Fibroblast of skin of abdomen (primary cell): Measurements from ENCODE around the gene PHACTR1.

ENCODE experiments used
- DNase-seq: peaks from one replicate; pipeline ENCODE4 v3.0.0-alpha.2; 2013

Gene PHACTR1

DNA sequence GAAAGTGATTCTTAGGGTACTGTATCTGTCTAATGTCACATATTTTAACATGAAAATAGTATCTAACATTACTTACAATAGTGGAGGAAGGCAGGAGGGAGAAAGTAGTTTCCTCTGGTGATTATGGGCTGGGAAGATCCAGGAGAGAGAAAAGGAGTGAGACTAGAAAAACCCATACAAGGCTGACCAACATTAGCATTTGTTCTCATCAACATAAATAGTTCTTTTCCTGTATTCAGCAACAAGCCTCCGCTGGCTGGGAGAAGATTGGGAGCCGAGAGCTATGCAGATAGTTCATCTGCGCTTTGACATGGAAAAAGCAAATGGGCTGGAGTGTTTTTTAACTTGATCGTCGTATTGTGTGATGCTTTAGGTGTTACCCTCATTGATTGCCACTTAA, 239.4 kb downstream of the PHACTR1 start:
- DNase-seq = no peak

DNA sequence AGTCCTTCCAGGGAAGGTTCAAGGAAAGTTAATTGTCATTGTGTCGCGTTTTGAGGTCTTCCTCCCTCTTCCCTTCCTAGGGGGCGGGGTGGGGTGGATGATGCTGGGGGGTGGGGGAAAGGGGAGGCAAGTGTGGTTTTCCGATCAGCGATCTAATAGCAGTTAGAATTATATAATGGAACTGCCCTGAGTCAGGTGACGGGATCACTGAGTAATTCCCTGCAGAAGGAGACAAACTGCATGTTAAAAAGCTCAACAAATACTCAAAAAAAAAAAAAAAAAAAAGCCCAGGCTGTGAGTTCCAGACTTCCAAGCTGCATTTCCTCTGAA, 240.4 kb downstream of the PHACTR1 start:
- DNase-seq = no peak

DNA sequence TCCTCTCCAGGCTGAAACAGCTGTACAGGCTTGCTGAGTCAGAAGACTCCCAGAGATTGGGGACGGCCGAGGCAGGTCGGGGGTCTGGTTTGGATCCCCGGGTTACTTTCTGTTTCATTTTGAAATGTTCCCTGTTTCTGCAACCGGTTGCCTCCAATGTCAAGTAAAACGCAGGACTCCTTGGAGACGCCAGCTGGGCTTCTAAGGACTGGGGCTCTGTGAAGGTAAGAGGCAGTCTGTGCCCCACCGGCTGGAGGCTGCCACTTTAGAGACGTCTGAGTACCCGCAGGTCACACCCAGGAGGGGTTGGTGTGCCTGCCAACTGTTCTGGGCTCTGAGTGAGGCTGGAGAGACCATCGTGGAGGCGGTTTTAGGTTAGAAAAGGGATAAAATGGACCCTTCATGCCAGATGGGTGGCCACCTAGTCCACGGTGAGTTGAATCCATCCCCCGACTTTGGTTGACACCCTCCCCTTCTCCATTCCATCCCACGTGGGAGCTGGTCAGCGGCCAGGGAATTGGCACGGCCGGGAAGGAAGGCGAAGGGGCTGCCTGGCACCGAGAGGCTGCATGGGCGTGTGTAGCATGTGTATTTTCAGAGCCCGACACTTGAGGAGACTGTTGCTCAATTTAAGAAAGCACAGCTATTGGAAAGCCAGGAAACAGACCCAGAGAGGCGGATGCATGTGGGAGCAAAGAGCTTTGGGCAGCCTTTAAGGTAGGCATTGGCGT, 240.9 kb downstream of the PHACTR1 start:
- DNase-seq = peak; percentile 74

DNA sequence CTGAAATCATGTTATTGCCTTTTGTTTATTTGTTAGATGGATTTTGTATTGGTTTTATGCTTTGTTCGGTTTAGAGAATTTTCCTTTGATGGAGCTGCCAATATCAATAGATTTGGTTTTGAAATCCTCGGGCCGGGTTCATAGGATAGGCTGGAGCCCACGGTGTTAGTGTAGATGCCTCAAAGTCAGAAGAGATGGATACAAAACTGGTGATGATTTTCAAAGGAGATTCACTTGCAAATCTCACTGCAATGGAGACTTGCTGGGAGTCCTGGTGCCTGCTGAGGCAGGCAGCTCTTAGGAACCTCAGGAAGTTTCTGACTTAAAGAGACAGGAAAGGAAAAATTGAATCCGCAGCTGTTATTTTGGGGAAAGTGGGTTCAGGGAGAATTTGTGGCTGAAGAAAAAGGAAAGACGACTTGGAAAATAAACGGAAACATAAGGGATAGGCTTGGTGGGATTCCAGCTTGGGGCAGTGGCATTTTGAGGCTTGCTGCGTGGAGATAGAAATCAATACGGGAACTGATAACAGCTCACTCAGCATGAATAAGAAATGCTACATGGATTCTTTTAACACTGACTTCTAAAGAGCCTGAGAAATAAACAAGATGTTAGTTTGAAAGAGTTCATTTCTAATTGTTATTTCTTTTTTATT, 241.6 kb downstream of the PHACTR1 start:
- DNase-seq = no peak

DNA sequence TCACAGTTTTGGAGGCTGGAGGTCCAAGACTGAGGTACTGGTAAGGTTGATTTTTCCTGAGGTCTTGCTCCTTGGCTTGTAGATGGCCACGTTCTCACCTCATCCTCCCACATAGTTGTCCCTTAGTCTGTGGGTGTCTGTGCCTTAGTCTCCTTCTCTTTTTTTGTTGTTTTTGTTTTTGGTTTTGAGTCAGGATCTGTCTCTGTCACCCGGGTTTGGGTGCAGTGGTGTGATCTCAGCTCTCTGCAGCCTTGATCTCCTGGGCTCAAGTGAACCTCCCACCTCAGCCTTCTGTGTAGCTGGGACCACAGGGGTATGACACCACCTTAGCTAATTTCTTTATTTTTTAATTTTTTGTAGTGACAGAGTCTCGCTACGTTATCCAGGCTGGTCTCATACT, 245.2 kb downstream of the PHACTR1 start:
- no peak for DNase-seq

DNA sequence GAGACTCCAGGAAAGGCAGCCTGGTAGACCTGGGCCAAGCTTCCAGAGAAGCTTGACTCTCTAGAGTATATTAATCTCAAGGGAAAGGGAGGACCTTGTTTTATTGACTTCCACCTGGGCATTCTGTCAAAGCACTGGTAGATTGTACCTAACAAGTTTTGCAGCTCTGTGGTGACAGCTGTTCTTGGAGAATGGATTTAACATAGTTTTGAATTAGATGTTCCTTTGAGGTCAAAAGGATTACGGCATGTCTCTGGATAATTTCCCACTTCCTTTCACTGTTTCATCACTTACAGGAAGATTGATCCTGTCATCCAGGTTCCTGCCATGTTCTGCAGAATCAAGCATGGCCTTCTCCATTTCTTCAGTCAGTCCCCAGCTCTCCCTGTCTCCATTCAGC, 246.0 kb downstream of the PHACTR1 start:
- peak; percentile 33 for DNase-seq

DNA sequence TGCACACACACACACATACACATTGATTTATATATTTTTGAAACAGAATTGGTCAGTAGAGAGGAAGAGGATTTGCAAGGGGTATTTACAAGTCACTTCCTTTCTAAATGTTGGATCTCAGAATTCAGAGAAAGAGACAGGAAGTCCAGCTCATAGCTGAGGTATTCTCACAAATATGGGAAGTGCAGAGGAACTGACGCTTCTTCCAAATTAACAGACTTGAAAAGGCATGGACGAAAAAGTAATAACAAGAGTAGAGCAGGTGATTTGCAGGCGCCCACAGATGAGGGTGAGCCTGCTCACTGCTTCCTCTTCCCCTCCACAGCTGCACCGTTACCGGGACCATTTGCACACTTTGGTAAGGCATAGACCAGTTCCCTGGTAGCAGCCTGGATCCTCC, 246.4 kb downstream of the PHACTR1 start:
- DNase-seq = peak; percentile 39

DNA sequence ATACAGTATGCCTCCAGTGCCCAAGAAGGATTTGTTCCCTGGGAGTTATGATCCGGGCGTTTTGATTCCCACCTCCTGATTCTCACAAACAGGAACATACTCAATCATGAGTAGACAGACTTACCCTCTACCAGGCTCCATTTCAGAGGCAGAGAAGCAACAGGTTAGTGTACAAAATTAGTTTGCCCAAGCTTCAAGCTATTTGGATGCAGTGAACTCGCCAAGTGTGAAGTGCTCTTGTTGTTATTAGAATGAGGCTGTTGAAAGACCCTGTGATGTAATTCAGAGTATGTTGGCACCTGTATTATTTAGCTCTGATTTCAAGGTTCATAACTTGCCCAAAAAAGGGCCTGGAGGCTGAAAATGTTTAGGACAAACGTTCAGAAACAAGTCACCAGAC, 247.0 kb downstream of the PHACTR1 start:
- no peak for DNase-seq

DNA sequence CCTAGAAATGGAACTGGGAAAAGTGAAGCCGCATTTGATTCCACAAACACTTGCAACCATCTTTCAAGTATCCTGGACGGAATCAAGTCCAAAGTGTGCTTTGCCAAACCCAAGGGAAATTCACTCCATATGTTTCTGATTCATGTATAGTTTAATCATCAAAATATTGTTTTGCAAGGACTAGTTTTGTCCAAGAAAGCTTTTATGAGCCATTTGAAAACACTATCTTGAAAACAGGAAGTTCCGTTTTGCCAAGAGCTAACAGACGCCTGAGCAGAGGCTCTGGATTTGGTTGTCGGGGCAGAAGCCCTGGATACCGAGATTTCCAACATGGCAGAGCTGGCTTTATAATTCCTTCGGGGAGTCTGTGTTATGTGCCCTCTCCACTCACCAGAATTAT, 251.1 kb downstream of the PHACTR1 start:
- DNase-seq = peak; percentile 59

DNA sequence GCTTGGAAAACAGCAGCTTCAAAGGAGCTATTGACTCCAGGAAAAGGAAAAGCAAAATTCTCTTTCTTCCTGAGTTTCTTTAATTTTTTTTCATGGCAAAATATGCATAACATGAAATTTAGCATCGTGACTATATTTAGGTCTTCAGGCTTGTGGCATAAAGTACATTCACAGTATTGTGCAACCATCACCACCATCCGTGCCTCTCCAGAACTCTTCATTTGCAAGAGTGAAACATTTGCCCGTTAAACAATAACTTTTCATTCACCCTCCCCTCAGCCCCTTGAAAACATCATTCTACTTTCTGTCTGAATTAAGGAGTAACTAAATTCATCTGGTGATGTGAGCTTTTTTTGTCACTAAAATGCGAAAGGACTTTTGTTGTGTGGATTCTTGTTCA, 251.7 kb downstream of the PHACTR1 start:
- DNase-seq = no peak

DNA sequence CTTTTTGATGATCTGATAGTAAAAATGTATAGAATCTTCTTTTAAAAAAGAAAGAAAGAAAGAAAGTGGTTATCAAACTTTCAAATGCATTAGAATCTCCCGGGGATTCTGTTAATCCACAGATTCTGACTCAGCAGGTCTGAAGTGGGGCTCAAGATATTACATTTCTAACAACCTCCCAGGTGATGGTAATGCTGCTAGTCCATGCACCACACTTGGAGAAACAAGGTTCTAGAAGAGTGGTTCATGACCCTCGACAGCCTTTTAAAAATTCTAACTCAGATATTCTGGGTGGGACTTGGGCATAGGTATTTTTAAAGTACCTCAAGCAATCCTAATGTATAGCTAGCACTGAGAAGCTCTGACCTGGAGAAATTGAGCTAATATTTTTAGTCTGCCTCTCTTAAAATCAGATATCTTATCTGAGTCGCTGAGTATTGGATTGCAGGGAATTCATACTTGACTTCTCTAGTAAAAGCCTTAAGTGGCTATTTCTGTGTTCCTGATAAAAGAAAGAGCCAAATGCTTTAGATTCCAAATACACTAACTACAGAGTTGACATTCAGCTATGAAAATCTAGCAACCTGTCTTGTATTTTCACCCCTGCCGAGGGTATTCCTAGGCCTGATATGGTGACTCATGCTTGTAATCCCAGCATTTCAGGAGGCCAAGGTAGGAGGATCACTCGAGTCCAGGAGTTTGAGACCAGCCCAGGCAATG, 252.4 kb downstream of the PHACTR1 start:
- DNase-seq = no peak

DNA sequence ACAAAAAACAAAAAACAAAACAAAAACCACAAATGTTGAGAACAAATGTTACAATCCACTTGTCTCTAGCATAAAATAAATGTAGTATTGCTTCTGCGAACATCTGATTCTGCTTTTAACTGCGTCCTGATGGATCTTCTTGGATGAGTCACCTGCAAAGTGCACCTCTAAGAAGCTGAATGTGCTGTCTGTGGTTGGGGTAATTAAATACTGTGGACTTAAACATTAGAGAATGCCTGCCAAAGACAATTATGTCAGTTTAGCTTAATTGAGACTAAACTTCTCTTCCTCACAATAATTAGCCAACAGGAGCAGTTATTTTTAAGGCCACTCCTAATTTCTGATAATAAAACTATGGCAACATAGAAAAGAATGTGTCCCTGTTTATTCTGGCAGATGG, 253.4 kb downstream of the PHACTR1 start:
- DNase-seq = peak; percentile 41

DNA sequence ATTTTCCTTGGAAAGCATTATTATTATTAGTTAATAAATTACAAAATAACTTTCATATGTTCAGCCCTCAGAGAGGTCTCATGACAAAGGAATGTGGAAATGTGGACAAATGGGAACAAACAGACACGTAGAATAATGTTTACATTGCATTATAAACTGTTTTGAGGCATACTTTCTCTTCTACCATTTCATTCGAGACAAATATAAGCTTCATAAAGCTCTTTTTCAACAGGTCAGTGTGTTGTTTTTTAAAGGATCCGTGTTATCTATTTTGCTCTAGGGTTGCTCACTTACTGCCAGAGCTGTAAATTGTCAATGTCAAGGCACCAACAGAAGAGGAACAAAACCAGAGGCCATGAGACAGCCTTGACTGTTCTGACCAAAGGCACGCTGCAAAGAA, 256.8 kb downstream of the PHACTR1 start:
- DNase-seq = no peak

DNA sequence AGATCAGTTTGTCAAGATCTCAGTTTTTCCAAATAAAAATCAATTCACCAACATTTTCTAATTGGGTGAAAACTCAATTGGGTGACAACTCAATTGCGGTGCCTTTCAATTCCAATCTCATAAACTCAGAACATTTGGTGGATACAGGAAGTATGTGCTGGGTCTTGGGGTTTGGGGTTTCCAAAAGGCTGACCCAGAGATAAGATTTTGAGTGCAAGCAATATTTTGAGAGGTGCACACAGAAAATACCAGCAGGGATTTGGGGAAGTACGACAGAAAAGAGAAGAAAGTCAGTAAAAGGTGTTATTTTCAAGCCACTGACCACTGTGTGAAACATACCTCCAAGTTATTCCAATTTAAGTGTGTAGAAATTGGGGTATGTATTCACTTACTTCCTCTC, 258.0 kb downstream of the PHACTR1 start:
- no peak for DNase-seq

DNA sequence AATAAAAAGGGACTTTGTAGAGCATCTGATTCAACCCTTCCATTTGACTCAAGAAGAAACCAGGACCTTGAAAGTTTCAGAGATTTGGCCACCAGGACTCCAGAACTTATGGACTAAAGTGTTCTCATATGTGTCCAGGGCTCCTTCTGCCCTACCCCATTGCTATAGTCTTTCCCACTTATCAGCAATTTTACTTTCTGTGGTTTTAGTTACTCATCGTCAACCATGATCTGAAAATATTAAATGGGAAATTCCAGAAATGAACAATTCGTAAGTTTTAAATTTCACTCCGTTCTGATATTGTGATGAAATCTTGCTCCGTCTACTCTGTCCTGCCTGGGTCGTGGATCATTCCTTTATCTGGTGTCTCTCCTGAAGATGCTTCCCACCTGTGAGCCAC, 259.8 kb downstream of the PHACTR1 start:
- DNase-seq = no peak

DNA sequence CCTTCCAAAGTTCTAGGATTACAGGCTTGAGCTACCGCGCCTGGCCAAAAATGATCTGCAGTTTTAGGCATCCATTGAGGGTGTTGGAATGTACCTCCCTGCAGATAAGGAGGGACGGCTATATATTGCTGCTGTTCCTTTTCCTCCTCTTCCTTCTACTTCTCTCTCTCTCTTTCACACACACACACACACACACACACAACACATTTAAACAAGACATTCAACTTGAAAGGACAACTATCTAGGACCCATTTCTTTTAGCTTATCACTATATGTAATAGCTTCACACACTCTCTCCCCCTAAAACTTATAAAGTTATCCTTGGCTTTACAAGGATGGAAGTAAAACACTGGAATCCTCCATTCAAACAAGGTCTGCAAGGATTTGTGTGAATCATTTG, 260.6 kb downstream of the PHACTR1 start:
- no peak for DNase-seq

DNA sequence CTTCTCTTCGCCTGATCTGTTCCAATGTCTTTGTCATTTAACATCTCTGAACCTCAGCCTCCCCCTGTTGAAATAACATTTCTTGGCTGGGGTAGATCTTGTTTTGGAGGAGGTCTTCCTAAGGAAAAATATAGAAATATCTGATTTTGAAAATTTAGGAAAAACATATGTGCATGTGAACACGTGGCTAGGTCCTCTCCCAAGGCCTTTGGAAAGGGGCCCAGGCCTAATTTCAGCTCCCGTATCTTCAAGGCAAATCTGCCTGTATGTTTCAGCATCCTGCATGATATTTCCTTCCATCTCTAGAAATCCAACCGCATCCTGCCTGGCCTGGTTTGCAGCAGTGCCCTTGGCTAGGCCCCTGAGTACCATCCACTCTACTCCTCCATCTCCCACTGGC, 261.2 kb downstream of the PHACTR1 start:
- no peak for DNase-seq

DNA sequence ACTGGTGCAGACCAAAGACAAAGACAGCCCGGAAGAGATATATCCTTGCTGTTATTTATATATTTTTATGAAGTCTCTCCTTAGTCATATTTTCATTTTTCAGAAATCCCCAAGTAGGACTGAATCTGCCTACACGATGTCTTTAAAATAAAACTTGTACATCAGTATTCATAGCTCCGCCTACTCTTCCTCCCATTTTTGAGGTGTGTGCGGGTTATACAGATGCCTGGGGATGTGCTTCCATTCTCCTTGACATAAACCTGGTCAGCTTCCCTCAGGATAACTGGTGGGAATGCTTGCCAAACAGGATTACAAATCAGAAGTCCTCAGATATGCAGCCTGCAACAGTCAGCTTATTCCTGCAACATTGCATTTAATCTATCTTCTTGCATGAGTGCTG, 264.2 kb downstream of the PHACTR1 start:
- DNase-seq = no peak

DNA sequence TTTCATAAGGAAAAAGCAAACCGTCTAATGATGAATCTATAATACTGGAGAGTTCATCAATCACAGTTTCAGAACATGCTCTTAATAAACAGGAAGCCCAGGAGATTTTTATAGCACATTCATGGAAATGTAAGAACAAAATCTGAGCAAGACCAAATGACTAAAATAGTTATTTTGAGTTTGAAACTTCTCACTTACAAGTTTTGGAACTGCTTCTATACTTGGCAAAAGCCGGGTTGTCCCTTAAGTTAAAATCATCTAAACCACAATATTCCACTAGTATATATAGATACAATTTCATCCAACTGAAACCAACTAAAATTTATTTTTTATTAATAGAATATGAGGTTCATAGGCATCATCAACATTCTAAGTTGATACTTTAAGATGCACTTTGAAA, 268.2 kb downstream of the PHACTR1 start:
- no peak for DNase-seq

DNA sequence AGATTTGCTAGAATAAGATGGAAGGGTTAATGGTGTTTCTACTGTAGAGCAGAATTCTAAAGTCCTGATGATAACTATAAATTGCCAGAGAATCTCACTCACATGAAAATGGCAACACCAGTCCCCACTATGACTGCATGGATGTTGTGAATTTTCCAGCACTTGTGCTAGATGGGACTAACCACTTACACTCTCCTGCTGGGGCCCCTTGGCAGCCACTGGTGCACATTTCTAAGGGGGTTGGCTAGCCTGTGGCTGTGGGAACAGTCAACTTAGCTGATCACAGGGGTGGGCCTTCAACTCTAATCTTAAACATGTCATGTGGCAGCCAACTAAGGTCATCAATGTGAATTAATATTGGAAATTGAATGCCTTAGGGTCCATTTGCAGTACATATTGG, 271.2 kb downstream of the PHACTR1 start:
- no peak for DNase-seq

DNA sequence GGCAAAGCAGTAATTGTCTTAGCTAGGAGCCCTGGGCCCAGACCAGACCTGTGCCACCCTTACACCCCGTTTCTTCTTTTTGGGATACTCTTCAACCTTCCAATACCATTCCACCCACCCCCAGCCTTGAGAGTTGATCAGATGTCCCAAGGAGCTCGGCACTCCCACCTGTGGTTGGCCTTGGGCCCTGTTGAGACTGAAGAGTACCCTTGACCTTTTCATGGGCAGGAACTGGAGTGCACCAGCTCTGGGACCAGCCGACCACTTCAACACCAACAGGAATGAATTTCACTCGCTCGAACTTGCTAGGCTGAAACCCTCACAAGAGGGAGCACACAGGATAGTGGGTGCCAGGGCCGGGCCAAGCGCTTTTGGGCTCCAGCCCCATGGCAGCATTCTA, 273.6 kb downstream of the PHACTR1 start:
- DNase-seq = no peak

DNA sequence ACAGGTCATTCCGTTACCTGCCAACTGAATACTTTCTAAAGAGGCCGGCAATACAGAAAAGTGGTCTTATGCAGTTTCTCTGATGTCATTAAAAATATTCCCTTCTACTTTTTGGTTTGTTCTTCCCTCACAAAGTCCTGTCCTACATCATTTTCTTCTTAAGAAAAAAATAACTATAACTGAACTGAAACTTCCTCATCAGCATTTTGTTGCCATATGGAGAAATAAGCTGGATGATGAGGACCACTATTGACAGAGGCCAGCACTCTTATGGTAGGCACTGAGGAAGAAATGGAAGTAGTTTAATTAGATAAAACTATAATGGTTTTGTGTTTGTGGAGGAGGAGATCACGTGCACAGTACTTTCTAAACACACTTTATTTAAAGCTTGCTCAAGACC, 274.9 kb downstream of the PHACTR1 start:
- DNase-seq = no peak

DNA sequence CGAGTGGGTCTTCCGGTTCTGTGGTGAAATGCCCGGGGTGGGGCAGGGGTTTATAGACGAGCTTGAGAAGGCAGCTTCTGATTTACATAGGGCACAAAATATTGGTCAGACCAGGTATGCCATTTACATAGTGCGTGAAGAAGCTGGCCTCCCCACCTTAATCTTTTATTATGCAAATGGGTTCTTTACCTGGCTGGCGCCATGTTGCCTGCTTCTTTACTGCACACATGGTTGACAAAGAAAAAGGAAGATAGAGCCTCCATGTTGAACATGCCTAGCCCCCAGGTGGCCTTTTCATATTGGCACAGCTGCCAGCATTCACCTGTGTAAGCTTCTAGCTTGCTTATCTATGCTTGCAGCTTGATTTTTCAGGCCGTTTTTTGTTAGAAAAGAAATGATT, 276.2 kb downstream of the PHACTR1 start:
- DNase-seq = no peak

DNA sequence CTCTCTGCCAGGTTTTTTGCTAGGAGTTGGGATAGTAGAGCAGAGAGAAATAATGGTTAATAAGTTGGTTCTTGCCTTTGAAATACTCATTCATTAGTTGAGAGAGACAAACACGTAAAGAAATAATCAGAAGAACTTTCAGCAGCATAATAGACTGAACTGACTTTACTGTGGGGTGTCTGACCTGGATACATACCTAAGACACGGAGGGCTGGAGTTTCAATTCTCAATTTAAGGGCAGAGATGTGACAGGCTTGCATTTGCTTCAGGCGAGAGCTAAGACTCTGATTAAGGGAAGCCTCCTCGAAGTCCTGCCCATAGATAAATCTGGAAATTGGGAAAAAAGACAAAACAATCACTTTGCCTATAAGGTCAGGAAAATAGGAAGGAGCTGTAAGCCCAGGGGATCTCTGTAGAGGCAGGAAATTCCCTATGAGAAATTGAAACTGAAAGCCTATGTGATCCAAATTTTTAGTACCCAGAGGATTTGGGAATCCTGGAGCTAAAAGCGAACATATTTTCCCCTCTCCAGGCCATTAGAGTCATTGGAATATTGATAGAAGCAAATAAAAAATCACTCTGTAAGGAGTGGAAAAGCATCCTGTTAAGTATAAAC, 276.8 kb downstream of the PHACTR1 start:
- DNase-seq = no peak
